GM12891 (cell line): ENCODE data around the gene MATN3.

ENCODE experiments used
- POLR2A ChIP-seq: IDR thresholded peaks from 2 replicates; pipeline ENCODE4 v1.6.1; 2011; ENCODE audit warnings: low read depth, low read length, control low read depth
- POLR2AphosphoS5 ChIP-seq: IDR thresholded peaks from 2 replicates; pipeline ENCODE4 v1.6.1; 2011; ENCODE audit warnings: low read depth, low read length, control low read depth
- SPI1 ChIP-seq: IDR thresholded peaks from 2 replicates; pipeline ENCODE4 v1.6.1; 2011; ENCODE audit warnings: low read depth, low read length, control low read depth
- TAF1 ChIP-seq: IDR thresholded peaks from 2 replicates; pipeline ENCODE4 v1.6.1; 2011; ENCODE audit warnings: low read depth, low read length, control low read depth

- TF ChIP-seq POLR2A (no peak), POLR2AphosphoS5 (no peak), SPI1 (no peak), TAF1 (no peak)
Observed at GRCh38 chr2:20012282-20013125, at the start of gene MATN3.
